Dendritic cell treated with granulocyte-macrophage colony-stimulating factor and Interleukin-4, amounts not matched to agents 40 ng/mL and 50 ng/mL, for 4 days (primary cell): ENCODE data around the gene MTHFD1L.

ENCODE experiments used
- H3K27ac Mint-ChIP-seq: one replicate; pipeline ENCODE4 v1.8.0; 2022; ENCODE audit warnings: mild to moderate bottlenecking, mixed read lengths
- H3K27me3 Mint-ChIP-seq: one replicate; pipeline ENCODE4 v1.8.0; 2022; ENCODE audit warnings: mild to moderate bottlenecking, mixed read lengths
- H3K36me3 Mint-ChIP-seq: one replicate; pipeline ENCODE4 v1.8.0; 2022; ENCODE audit warnings: low read depth, mixed read lengths
- H3K4me1 Mint-ChIP-seq: one replicate; pipeline ENCODE4 v1.8.0; 2022; ENCODE audit warnings: low read depth, mixed read lengths
- H3K4me3 Mint-ChIP-seq: one replicate; pipeline ENCODE4 v1.8.0; 2022; ENCODE audit warnings: mild to moderate bottlenecking, moderate library complexity, mixed read lengths
- H3K9me3 Mint-ChIP-seq: one replicate; pipeline ENCODE4 v1.8.0; 2022; ENCODE audit warnings: mixed read lengths
- intact Hi-C: fragments of 100-400 bp; cut with micrococcal nuclease; formaldehyde crosslinking; loops from one replicate; pipeline ENCODE4 v1.15.0; 2022

MTHFD1L gene

DNA sequence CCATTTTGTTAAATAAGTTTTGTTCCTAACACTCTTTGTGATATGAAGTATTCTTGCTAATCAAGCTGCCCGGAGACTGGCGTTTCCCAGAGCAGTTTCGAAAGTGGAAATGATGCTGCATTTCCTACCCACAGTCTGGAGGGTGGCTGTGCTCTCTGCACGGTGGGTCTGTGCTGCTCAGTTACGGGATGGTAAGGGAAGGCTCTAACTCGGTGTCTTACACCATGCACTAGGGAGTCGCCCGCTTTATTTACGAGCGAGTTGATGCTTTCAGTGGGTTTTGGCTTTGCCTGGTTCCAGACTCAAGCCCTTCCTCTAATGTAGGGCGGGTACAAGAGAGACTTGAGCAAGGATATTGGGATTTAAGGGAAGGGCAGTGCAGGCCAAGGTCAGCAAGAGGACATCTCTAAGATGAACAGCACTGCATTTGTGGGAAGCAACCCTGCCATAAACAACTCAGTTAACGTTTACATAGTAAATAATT is 194.2 kb downstream of the MTHFD1L start:
- no peaks in the 10 kb centered on the region for H3K27me3 Mint-ChIP-seq
- intact Hi-C loops = no loop called here
- H3K4me1 Mint-ChIP-seq = peaks cover 13% of the 10 kb centered on the region
- H3K27ac Mint-ChIP-seq = no peak overlapping the region
- H3K36me3 Mint-ChIP-seq = no peaks in the 10 kb centered on the region
- no peaks in the 10 kb centered on the region for H3K9me3 Mint-ChIP-seq
- H3K4me3 Mint-ChIP-seq = no peak overlapping the region

DNA sequence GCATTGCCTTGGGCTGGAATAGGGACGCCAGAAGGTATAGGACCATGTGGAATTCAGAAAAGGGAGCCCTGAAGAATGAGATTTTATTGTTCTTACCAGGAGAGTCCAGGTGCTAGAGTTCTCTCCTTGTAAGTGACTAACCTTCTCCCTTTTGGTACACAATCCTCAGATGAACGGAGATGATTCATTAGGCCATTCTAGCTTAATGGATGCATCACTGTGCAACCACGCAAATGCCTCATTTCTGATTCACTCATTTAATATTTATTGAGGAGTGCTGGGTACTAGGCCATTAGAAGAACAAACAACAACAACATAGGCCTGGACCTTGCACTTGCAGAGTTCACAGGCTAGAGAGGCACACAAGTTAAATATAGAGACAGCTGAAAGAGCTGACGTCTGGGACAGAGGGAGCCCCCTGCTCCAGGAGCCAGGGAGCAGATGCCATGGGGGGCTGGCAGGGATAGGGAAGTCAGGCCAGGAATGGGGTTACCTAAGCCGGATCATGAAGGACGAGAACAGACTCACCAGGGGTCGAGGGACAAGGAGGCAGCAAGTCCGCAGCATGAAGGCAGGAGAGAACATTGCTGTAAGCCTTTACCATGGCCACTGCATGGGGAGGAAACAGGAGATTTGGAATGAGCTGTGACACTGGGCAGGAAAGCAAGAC is 194.7 kb downstream of the MTHFD1L start:
- Mint-ChIP-seq H3K4me3 (no peak overlapping the region), H3K27ac (no peak overlapping the region), H3K36me3 (no peaks in the 10 kb centered on the region), H3K4me1 (peaks cover 13% of the 10 kb centered on the region), H3K27me3 (no peaks in the 10 kb centered on the region), H3K9me3 (no peaks in the 10 kb centered on the region)
- intact Hi-C loops = no loop called here

DNA sequence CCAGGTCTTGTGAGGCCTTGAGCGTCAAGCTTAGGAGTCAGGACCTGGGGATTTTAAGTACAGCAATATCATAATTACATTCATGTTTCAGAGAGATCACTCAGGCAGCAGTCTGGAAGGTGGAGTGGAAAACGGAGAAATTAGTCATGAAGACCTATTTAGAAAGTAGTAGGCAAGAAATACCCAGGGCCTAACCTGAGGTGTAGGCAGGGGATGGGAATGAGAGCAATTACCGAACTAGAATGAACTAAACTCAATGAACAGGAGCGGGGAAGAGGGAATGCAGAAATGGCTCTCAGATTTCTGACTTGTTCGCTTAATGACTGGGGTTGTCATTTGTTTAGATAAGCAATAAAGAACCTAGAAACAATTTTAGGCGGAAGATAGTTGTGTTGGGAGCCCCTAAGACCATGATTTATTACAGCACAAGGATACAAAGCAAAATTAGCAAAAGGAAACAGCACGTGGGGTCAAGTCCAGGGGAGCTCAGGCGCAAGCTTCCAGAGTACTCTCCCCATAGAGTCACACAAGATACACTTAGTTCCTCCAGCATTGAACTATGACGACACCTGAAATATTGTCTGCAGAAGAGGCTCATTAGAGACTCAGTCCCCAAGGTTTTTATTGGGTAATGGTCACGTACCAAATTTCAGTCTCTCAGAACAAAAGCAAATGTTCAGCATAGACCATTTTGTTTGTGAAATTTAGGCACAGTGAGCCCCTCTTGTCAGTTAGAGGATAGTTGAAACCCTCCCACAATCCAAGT is 195.4 kb downstream of the MTHFD1L start:
- H3K27ac Mint-ChIP-seq = no peak overlapping the region
- no peaks in the 10 kb centered on the region for H3K36me3 Mint-ChIP-seq
- H3K9me3 Mint-ChIP-seq = no peaks in the 10 kb centered on the region
- intact Hi-C loops = no loop called here
- no peaks in the 10 kb centered on the region for H3K27me3 Mint-ChIP-seq
- peaks cover 13% of the 10 kb centered on the region for H3K4me1 Mint-ChIP-seq
- H3K4me3 Mint-ChIP-seq = no peak overlapping the region

DNA sequence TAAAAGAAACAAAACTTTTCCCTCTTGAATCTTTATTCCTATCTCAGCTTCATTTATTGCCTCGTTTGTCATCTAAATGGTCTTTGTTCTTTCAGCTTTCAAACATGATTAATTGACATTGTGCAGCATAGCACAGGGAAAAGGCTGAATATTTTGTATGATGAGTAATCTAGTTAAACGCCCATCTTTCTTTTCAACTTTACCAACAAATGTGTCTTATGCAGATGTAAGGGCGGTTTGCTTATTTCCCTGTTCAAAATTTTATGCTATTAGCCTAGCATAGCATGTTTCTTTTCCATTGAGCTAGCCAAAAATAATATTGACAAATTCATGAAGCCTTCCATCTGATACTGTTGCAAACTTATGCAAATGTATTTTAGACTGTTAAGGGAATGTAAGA is 197.8 kb downstream of the MTHFD1L start:
- Mint-ChIP-seq H3K9me3 (no peaks in the 10 kb centered on the region), H3K4me1 (peaks cover 13% of the 10 kb centered on the region), H3K4me3 (no peak overlapping the region), H3K27ac (no peak overlapping the region), H3K27me3 (no peaks in the 10 kb centered on the region), H3K36me3 (no peaks in the 10 kb centered on the region)
- intact Hi-C loops = no loop called here

DNA sequence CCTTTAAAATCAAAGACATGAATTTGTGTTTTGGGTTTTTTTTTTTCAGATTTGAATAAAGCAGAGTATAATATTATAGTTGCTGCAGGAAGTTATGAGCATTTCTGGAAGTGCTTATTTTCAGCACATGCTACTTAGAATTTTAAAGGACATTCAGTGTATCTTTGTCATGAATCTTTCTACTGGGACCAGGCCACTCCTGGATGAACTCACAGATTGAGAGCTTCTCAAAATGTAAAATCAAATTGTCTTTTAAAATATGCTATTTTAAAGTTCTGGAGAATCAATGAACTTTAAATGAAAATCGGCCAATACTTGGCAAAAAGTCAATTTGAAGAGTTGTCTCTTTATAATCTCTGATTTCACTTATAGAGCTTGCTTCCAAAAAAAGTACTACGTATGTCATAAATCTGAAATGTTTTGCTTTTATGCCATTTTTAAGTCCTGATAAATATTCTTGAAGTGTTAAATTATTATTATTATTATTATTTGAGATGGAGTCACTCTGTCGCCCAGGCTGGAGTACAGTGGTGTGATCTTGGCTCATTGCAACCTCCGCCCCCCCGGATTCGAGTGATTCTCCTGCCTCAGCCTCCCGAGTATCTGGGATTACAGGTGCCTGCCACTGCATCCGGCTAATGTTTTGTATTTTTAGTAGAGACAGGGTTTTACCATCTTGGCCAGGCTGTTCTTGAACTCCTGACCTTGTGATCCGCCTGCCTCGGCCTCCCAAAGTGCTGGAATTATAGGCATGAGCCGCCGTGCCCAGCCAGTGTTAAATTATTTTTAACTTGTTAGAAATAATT is 198.5 kb downstream of the MTHFD1L start:
- peaks cover 13% of the 10 kb centered on the region for H3K4me1 Mint-ChIP-seq
- no peaks in the 10 kb centered on the region for H3K36me3 Mint-ChIP-seq
- H3K27me3 Mint-ChIP-seq = no peaks in the 10 kb centered on the region
- H3K4me3 Mint-ChIP-seq = no peak overlapping the region
- H3K27ac Mint-ChIP-seq = no peak overlapping the region
- intact Hi-C loops = no loop called here
- H3K9me3 Mint-ChIP-seq = no peaks in the 10 kb centered on the region

DNA sequence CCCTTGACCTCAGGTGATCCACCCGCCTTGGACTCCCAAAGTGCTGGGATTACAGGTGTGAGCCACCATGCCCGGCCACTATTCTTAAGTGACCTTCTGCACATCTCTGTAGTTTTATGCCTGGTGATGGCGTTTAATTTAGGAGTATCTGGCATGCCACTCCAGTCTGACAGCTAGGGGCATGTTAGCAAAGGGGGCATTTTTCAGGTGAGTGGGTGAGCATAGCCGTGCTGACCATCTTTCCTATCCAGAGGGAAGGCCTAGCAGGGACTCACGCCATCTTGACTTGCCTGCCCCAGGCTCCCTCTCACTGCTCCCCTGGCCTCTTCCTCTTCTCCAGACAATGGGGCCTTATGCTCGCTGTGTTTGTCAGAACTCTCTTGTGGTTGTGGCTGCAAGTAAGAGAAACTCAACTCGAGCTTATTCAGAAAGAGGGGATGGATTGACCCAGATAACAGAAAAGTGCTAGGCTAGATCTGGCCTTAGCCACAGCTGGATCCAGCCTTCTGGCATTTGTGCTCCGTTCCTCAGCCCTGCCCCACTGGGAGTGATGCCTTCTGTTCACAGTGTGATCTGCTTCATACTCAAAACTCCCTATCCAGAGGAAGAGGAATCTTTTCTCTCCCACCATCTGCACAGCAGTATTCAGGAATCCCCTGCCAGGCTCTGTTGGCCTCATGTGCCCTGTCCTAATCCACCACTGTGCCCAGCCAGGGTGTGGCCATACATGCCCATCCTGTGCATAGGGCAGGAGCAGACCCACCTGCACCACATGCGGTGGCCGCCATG is 199.7 kb downstream of the MTHFD1L start:
- no peaks in the 10 kb centered on the region for H3K36me3 Mint-ChIP-seq
- H3K4me3 Mint-ChIP-seq = no peak overlapping the region
- peaks cover 4% of the 10 kb centered on the region for H3K4me1 Mint-ChIP-seq
- no peak overlapping the region for H3K27ac Mint-ChIP-seq
- H3K27me3 Mint-ChIP-seq = no peaks in the 10 kb centered on the region
- intact Hi-C loops = no loop called here
- H3K9me3 Mint-ChIP-seq = no peaks in the 10 kb centered on the region

DNA sequence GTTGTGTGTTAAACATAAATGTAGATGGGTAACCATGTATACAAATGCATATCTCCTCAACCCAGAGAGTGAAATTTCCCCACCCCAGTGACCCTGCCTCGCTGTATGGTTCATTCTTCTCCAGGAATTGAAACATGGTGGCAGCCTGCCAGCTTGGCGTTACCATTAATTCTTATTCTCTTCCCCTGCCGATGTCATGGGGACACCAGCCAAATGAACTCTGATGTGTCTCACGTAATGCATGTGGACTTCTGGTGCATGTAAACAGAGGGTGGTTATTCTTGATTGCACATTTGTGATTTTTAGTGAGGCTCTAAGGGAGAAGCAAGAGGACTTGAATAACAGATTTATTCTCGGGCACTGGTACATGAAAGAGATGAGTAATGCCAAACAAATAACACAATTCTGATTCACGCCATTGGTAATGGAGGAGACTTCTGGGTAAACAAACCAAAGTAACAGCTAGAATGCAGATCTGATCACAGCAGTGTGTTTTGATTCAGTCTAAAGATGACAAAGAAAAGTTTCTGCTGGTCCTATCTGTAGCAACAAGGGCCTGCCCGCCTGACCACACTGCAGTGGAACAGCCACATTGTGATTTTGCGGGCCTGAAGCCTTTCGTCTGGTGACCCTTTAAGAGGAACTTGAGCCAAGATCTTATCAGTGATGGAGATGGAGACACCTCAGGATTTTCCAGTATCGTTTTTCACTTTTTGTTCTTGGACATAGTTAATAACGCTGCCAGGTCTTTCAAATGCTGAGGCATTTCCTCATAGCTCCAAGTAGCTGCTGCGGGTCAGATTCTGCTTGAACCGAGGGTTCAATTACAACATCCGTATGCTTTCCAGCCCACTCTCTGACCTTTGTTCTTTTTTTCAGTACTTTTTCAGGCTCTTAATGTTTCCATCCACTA is 202.4 kb downstream of the MTHFD1L start:
- Mint-ChIP-seq H3K36me3 (no peaks in the 10 kb centered on the region), H3K9me3 (no peaks in the 10 kb centered on the region), H3K27me3 (no peaks in the 10 kb centered on the region), H3K4me3 (no peak overlapping the region), H3K4me1 (no peaks in the 10 kb centered on the region), H3K27ac (no peak overlapping the region)
- intact Hi-C loops = no loop called here

DNA sequence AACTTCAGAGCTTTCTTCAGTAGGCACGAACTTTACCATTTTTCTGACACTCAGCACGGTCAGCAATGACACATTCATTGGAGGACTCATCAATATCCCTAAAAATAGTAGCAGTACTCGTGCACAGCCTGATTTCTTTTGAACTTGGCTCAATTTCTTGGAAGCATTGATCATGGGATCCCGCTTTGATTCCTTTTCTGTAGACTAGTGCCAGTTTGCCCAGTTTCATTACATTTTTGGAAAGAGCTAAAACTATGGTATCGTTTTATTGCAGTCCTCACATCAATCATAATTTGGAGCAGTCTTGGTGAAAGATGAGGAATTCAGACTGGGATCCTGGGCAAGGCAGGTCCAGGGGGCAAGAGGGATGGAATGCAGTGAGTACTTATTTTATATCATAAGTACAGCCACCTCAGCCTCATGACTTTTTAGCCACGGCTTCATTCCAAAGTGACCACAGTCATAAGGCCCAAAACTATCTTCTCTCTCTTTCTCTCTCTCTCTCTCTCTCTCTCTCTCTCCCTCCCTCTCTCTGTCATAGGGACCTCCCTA is 203.3 kb downstream of the MTHFD1L start:
- Mint-ChIP-seq H3K9me3 (no peaks in the 10 kb centered on the region), H3K4me1 (peaks cover 5% of the 10 kb centered on the region), H3K4me3 (no peak overlapping the region), H3K27me3 (no peaks in the 10 kb centered on the region), H3K36me3 (no peaks in the 10 kb centered on the region), H3K27ac (no peak overlapping the region)
- intact Hi-C loops = no loop called here

DNA sequence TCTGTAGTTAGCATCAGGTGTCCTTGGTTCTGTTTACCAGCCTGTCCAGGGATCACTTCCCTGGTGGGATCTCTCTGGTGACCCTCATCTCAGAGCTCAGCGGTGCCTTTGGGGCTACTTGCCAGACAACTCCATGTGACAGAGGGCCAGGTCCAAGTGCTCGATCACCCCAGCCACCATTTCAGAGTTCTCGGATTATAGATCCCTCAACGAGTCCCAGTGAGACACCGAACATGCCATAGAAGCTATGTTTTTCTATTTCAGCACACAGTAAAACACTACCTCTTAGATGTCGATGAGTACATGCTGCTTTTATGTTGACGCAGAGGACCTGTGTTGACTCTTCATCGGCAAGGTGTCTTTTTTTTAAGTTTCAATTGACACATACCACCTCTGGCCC is 204.1 kb downstream of the MTHFD1L start:
- no peak overlapping the region for H3K4me3 Mint-ChIP-seq
- H3K9me3 Mint-ChIP-seq = no peaks in the 10 kb centered on the region
- H3K27me3 Mint-ChIP-seq = no peaks in the 10 kb centered on the region
- no peak overlapping the region for H3K27ac Mint-ChIP-seq
- H3K4me1 Mint-ChIP-seq = peaks cover 5% of the 10 kb centered on the region
- intact Hi-C loops = no loop called here
- no peaks in the 10 kb centered on the region for H3K36me3 Mint-ChIP-seq

DNA sequence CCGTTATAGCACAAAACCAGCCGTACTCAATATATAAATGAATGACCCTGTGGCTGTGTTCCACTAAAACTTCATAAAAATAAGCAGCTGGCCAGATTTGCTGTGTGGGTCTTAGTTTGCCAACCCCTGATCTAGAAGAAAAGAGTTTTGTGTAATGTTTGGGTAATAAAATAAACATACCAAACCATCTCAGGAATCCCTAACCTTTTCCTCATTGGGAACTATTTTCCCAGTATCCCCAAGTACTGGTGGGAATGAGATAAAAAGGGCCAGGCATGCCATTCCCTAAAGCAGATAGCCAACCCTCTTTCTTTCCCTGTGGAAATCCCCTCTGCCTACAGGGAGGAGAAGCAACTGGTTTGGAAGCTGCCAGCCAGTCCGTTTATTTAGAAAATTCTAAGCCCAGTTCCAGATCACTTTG is 205.1 kb downstream of the MTHFD1L start:
- intact Hi-C loops = no loop called here
- Mint-ChIP-seq H3K9me3 (no peaks in the 10 kb centered on the region), H3K4me1 (peaks cover 5% of the 10 kb centered on the region), H3K36me3 (no peaks in the 10 kb centered on the region), H3K27ac (no peak overlapping the region), H3K27me3 (no peaks in the 10 kb centered on the region), H3K4me3 (no peak overlapping the region)

DNA sequence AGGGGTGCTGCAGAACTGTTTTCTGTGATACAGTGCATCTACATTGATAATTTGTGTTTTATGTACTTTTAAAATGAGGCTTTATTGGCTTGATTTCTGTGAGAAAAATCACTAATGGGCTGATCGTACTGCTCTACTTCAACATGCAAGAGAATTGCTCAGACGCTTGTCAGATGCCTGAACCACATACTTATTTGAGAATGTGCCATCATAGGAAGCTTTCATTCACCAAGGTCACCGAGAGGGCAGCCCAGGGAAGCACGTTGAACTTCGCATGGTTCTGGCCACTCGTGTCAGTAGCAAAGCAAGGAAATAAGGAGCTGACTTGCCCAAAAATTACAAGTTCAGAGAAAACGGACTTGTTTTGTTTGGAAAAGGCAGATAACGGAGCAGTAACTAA is 205.8 kb downstream of the MTHFD1L start:
- intact Hi-C loops = no loop called here
- Mint-ChIP-seq H3K4me1 (peaks cover 5% of the 10 kb centered on the region), H3K27me3 (no peaks in the 10 kb centered on the region), H3K27ac (no peak overlapping the region), H3K4me3 (no peak overlapping the region), H3K9me3 (no peaks in the 10 kb centered on the region), H3K36me3 (no peaks in the 10 kb centered on the region)

DNA sequence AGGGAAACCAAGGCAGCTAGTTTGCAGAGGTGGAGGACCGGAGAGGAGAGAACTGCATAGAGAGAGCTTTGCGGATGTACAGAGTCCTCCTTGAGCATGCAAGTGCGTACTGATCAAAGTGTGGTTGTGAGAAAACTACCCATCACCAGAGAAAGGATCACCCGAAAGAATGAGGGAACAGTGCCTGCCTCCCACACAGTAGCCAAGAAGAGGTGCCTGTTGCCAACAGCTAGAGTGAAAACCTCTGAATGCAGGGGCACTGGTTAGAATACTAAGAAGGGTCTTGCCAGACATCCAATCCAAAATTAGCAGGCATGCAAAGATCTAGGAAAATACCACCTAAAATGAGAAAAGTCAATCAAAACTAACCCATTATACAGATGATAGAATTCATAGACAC is 207.6 kb downstream of the MTHFD1L start:
- H3K4me3 Mint-ChIP-seq = no peak overlapping the region
- H3K4me1 Mint-ChIP-seq = peaks cover 5% of the 10 kb centered on the region

More for the DNA sequence above, 207.6 kb downstream of the MTHFD1L start:
- intact Hi-C loops = no loop called here
- Mint-ChIP-seq H3K27me3 (no peaks in the 10 kb centered on the region), H3K36me3 (no peaks in the 10 kb centered on the region), H3K27ac (no peak overlapping the region), H3K9me3 (no peaks in the 10 kb centered on the region)
